Breast epithelium (tissue), 3 donors: Measurements from ENCODE around the gene EIF2B1.

Experiments used
- POLR2AphosphoS5 ChIP-seq, 3 donors: sonication (generic); formaldehyde crosslinking; IDR thresholded peaks; one replicate each; pipeline ENCODE4 v1.6.1; 2017; ENCODE audit warnings: antibody characterized with exemption in 3 of 3
- TF ChIP-seq, protein P1 (sequence below), 3 donors: fragments of 450-650 bp; IDR thresholded peaks; one replicate each; pipeline ENCODE4 v1.5.1; 2016 to 2017; ENCODE audit warnings: antibody characterized with exemption in 3 of 3, mild to moderate bottlenecking in 3 of 3, moderate library complexity in 3 of 3

DNA sequence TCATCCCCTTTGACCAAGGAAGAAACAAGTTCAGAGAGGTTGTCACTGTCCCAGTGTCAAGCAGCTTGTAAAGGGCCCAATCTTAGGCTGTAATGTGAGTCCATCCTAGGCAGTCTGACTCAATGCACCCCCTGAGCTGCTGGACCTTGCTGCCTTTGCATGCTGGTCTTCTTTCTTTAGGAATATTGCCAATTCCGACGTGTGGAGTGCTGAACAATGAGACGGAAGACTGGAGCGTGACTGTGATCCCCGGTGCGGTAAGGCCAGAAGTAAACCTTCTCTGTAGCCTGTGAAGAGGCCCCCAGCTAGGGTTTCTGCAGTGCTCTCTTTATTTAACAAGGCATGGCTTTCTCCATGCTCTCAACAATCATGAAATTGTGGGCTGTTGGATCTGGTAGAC lies 38.4 kb upstream of the EIF2B1 start:
- TF ChIP-seq, protein P1, sequence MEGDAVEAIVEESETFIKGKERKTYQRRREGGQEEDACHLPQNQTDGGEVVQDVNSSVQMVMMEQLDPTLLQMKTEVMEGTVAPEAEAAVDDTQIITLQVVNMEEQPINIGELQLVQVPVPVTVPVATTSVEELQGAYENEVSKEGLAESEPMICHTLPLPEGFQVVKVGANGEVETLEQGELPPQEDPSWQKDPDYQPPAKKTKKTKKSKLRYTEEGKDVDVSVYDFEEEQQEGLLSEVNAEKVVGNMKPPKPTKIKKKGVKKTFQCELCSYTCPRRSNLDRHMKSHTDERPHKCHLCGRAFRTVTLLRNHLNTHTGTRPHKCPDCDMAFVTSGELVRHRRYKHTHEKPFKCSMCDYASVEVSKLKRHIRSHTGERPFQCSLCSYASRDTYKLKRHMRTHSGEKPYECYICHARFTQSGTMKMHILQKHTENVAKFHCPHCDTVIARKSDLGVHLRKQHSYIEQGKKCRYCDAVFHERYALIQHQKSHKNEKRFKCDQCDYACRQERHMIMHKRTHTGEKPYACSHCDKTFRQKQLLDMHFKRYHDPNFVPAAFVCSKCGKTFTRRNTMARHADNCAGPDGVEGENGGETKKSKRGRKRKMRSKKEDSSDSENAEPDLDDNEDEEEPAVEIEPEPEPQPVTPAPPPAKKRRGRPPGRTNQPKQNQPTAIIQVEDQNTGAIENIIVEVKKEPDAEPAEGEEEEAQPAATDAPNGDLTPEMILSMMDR (IDR thresholded peaks at IDR 0.05): no peak
- no peak for TF ChIP-seq POLR2AphosphoS5 (IDR thresholded peaks at IDR 0.05)
